HG03103 (cell line): ENCODE results near the gene RAMP1.

Experiments used
- ATAC-seq: cut with Tn5 transposase; IDR thresholded peaks from one replicate; pipeline ENCODE4 v1.9.1; 2021; ENCODE audit warnings: low read depth; ENCODE audit not compliant: unreplicated experiment

The RAMP1 gene

GRCh38 chr2:237913193-237913917 is 53.9 kb downstream of the RAMP1 start:
- ATAC-seq: no peak

- no peak for ATAC-seq
Observed at GRCh38 chr2:237915576-237915975, 56.2 kb downstream of the RAMP1 start.

DNA sequence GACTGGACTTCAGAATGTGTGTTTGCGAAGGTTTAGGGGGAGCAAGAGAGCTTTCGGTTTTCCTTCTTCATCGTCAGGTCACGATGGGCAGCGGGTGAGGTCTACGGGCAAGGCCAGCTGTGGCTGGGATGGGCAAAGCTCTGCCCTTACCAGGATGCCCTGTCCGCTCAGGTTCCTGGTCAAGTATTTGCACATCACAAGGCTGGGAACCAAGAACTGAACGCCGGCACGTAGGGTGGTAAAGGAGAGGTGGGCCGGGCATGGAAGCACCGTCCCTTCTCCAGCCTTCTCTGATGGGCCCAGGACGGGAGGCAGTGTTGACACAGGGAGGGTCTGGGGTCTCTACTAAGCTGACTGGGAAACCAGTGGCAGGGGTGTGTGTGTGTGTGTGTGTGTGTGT is 56.9 kb downstream of the RAMP1 start:
- no peak for ATAC-seq

GRCh38 chr2:237917696-237918374 is 58.4 kb downstream of the RAMP1 start:
- no peak for ATAC-seq

- ATAC-seq: no peak
Observed at GRCh38 chr2:237919593-237919992, 60.2 kb downstream of the RAMP1 start.

- ATAC-seq: no peak
Observed at GRCh38 chr2:237920673-237921072, 61.2 kb downstream of the RAMP1 start.

DNA sequence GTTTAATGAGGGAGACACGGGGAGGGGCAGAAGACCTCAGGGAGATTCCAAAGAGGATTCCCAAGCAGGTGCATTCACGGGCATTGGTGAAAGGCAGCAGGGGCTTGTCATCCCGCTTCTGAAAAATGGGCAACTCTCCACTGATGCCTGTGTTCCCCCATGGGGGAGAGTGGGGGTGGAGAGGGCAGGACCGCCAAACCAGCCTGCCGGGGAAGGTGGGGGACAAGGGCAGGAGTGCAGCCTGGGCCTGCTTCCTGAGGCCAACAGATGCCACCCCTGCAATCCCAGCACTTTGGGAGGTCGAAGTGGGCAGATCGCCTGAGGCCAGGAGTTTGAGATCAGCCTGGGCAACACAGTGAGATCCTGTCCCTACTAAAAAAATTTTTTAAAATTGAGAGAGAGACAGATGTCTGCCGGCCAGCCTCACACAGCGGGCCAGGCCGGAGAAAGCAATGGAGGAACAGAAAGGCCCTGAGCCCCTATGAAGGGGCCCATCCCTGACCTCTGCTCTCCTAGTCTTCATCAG is 62.6 kb downstream of the RAMP1 start:
- no peak for ATAC-seq

GRCh38 chr2:237922641-237923361 is 63.4 kb downstream of the RAMP1 start:
- ATAC-seq: no peak

DNA sequence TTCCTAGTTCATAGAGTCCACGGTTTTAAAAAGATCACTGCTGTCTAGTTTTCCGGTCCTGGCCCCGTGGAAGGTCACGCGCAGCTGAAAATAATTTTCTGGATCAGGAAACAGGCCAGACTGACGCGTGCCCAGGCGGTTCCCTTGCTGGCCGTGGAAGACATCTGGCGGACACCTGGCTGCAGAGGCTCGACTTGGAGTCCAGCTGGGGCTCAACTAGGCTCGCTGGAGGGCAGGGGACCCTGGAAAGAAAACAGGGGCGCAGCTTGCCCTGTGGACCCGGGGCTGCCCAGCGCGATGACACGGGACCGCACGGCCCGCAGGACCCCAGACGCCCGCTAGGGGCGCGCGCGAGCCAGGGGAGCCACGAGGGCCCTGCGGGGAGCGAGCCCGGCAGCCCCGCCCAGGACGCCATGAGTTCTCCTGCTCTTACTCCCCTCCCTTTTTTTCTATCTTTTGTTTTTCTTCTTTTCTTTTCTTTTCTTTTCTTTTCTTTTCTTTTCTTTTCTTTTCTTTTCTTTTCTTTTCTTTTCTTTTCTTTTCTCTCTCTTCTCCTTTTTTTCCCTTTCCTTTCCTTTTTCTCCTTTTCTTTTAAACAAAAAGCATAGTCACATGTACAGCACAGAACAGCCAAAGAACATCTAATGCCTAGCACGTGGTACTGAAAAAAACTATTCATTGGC is 64.2 kb downstream of the RAMP1 start:
- peak; percentile 92 for ATAC-seq

GRCh38 chr2:237924164-237924534 is 64.7 kb downstream of the RAMP1 start:
- ATAC-seq: no peak

DNA sequence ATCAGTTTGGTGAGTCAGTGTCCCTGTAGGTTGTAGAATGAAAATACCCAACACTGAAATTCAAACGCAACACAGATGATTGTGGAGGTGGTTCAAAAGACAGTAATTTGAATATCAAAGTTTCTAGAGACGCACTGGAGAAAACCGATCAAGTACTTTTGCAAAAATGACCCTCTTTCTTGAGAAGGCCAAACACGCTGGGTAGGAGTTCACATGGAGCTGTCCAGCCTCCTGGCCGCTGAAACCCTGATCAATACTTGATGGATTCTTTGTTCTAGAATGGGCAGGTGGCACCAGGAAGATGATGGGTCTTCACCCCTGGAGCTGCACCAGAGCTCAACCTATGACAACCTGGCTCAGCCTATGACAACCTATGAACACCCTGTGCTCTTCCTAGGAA is 67.7 kb downstream of the RAMP1 start:
- ATAC-seq: no peak

DNA sequence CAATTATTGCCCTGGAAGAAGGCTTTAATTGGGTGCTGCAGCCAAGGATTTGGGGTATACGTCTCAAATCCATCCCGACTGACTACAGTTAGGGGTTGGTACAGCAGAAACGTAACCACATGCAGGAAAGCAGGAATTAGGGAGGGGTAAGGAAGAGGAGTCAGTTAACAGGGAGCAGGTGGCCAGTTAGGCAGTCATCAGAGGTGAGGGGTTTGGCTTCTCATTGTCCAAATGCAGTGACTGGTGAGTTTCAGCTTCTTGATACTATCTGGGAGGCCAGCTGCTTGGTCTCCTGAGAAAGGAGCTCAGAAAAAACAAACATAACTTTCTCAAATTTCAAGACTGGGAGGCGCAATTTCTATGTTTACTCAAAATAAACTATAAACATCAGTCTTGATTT is 68.6 kb downstream of the RAMP1 start:
- no peak for ATAC-seq

GRCh38 chr2:237929979-237930378 is 70.6 kb downstream of the RAMP1 start:
- ATAC-seq: no peak

DNA sequence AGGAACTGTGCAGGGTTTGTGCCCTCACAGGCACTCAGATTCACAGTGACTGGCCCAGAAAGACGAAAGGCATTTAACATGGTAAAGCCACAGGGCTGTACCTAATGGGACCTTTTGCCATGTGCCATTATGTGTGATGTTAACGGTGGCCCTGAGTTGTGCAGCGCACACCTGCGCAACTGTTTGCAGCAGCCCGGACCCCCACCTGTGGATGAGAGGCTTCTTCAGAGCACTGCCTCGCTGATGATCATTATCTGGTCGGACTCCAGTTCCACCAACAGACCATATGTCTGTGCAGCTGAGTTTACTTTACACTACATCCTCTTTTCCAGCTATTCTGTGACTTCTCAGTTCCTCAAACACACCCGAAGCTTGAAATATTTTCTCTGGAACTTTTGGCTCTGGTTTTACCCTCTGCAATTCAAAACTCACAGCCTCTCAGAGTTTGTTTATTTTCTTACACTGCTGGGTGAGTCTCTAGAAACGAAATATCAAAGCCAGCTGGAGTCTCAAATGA is 71.8 kb downstream of the RAMP1 start:
- no peak for ATAC-seq

DNA sequence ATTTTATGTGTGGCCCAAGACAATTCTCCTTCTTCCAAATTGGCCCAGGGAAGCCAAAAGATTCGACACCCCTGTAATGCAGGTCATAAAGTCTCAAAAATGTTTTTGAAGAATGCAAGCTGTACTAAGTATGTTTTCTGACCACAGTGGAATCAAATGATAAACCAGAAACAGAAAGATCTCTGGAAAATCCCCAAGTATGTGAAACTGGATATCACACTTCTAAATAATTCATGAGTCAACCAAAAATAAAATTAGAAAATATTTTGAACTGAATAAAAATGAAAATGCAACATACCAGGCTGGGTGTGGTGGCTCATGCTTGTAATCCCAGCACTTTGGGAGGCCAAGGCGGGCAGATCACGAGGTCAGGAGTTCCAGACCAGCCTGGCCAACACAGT is 73.3 kb downstream of the RAMP1 start:
- no peak for ATAC-seq

- no peak for ATAC-seq
Observed at GRCh38 chr2:237934186-237934585, 74.8 kb downstream of the RAMP1 start.

- ATAC-seq: no peak
Observed at GRCh38 chr2:237935740-237936452, 76.5 kb downstream of the RAMP1 start.

- ATAC-seq: no peak
Observed at GRCh38 chr2:237939251-237939650, 79.8 kb downstream of the RAMP1 start.

GRCh38 chr2:237940828-237941227 is 81.4 kb downstream of the RAMP1 start:
- no peak for ATAC-seq

GRCh38 chr2:237941239-237941638 is 81.8 kb downstream of the RAMP1 start:
- ATAC-seq: no peak
